Stimulated activated CD8-positive, alpha-beta memory T cell treated with anti-CD3 and anti-CD28 coated beads, Interleukin-12 subunit alpha, Interleukin-12 subunit beta, amount 100 ng/mL, for 24 hours (primary cell): ENCODE measurements around the gene C22orf42.
"Not testable (repeated sequence)": the region's sequence is repeated elsewhere in the genome, so short reads cannot be mapped to it uniquely, and the experiment has no call there.

Experiments
- DNase-seq: peaks from one replicate; pipeline ENCODE4 v3.0.0-alpha.2; 2020; ENCODE audit errors: extremely low read depth

Gene C22orf42

GRCh38 chr22:32185821-32186220, 26.7 kb upstream of the C22orf42 start:
- DNase-seq: no peak

GRCh38 chr22:32183625-32184024, 24.5 kb upstream of the C22orf42 start:
- no peak for DNase-seq

GRCh38 chr22:32181043-32181442, 21.9 kb upstream of the C22orf42 start:
- no peak for DNase-seq

GRCh38 chr22:32177221-32177765, 18.2 kb upstream of the C22orf42 start:
- no peak for DNase-seq

- no peak for DNase-seq
Observed at GRCh38 chr22:32175683-32176644, 16.9 kb upstream of the C22orf42 start.

- DNase-seq: no peak
Observed at GRCh38 chr22:32175115-32175514, 16.0 kb upstream of the C22orf42 start.

GRCh38 chr22:32165681-32166080, 6.6 kb upstream of the C22orf42 start:
- no peak for DNase-seq

- DNase-seq: no peak
Observed at GRCh38 chr22:32164075-32164860, 5.2 kb upstream of the C22orf42 start.

- DNase-seq: not testable (repeated sequence)
Observed at GRCh38 chr22:32160411-32160810, 1.3 kb upstream of the C22orf42 start.

GRCh38 chr22:32157632-32158031, 1.5 kb downstream of the C22orf42 start:
- DNase-seq: not testable (repeated sequence)

GRCh38 chr22:32154727-32155126, 4.4 kb downstream of the C22orf42 start:
- not testable (repeated sequence) for DNase-seq

- not testable (repeated sequence) for DNase-seq
Observed at GRCh38 chr22:32151641-32152040, 7.5 kb downstream of the C22orf42 start.

- not testable (repeated sequence) for DNase-seq
Observed at GRCh38 chr22:32150647-32151046, 8.5 kb downstream of the C22orf42 start.

- not testable (repeated sequence) for DNase-seq
Observed at GRCh38 chr22:32148372-32148771, 10.7 kb downstream of the C22orf42 start.

GRCh38 chr22:32147128-32147527, 12.0 kb downstream of the C22orf42 start:
- not testable (repeated sequence) for DNase-seq

- no peak for DNase-seq
Observed at GRCh38 chr22:32144496-32145274, 14.4 kb downstream of the C22orf42 start.

GRCh38 chr22:32142600-32142999, 16.5 kb downstream of the C22orf42 start:
- DNase-seq: no peak

GRCh38 chr22:32140688-32141087, 18.4 kb downstream of the C22orf42 start:
- not testable (repeated sequence) for DNase-seq

- DNase-seq: not testable (repeated sequence)
Observed at GRCh38 chr22:32138576-32138975, 20.5 kb downstream of the C22orf42 start.

- DNase-seq: not testable (repeated sequence)
Observed at GRCh38 chr22:32137731-32138324, 21.3 kb downstream of the C22orf42 start.

GRCh38 chr22:32136881-32137280, 22.2 kb downstream of the C22orf42 start:
- not testable (repeated sequence) for DNase-seq
